Sigmoid colon (tissue), 4 donors: ENCODE results near the gene CCDC78.

Experiments used
- CTCF ChIP-seq, 4 experiments: fragments of 450-650 bp in 3 of 4; fragments of 200-600 bp in 1 of 4; IDR thresholded peaks; one replicate each; pipeline ENCODE4 v1.5.1; 2016 to 2019; ENCODE audit warnings: antibody characterized with exemption in 4 of 4, mild to moderate bottlenecking in 3 of 4, moderate library complexity in 2 of 4
- EP300 ChIP-seq, 4 donors: sonication (generic); formaldehyde crosslinking; IDR thresholded peaks; one replicate each; pipeline ENCODE4 v1.6.1; 2017; ENCODE audit warnings: antibody characterized with exemption in 4 of 4
- POLR2A ChIP-seq, 2 donors: fragments of 450-650 bp; IDR thresholded peaks; one replicate each; pipeline ENCODE4 v1.6.1; 2016; ENCODE audit warnings: antibody characterized with exemption in 2 of 2, mild to moderate bottlenecking in 2 of 2, moderate library complexity in 2 of 2
- POLR2AphosphoS5 ChIP-seq, 4 donors: sonication (generic); formaldehyde crosslinking; IDR thresholded peaks; one replicate each; pipeline ENCODE4 v1.6.1; 2017; ENCODE audit warnings: antibody characterized with exemption in 4 of 4

- TF ChIP-seq CTCF (IDR thresholded peaks at IDR 0.05) (no peak), EP300 (IDR thresholded peaks at IDR 0.05) (no peak), POLR2A (IDR thresholded peaks at IDR 0.05) (no peak), POLR2AphosphoS5 (IDR thresholded peaks at IDR 0.05) (no peak)
Observed at GRCh38 chr16:735982-736453, 9.8 kb upstream of the CCDC78 start.
